GM21381 (cell line): ENCODE measurements around the gene ITPKB.
"Not testable (repeated sequence)": the region's sequence is repeated elsewhere in the genome, so short reads cannot be mapped to it uniquely, and the experiment has no call there.

ENCODE experiments used
- ATAC-seq: cut with Tn5 transposase; IDR thresholded peaks from one replicate; pipeline ENCODE4 v1.9.1; 2021; ENCODE audit warnings: mild to moderate bottlenecking, moderate library complexity; ENCODE audit not compliant: unreplicated experiment

ITPKB gene

GRCh38 chr1:226642421-226642820, 96.7 kb downstream of the ITPKB start:
- no peak for ATAC-seq

DNA sequence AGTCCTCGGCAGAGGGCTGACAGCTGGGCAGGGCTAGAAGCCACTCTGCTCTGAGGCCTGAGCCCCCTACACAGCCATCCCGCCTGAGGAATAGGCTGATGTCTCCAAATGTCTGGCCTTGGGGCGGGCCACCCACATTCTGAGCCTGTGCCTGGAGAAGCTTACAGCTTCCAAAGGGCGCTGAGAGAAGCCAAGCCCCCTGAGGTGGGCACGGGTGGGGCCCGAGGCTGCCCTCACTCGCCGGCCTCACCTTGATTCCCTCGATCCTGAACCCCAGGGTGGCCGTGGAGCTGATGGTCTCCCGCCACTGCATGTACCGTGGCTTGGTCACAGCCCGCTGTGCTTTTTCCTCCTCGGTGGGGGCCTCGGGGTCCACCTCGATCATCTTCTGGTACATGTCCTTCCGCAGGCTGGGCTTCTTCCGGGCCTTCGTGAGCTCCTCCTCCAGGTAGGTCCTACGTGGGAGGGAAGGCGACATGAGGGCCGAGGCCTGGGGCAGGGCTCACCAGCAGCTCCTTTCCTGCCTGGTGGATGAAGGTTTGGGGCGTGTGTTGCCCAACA, 97.3 kb downstream of the ITPKB start:
- no peak for ATAC-seq

- no peak for ATAC-seq
These were observed 98.6 kb downstream of the ITPKB start for GRCh38 chr1:226640321-226641136.

GRCh38 chr1:226639631-226640061, 99.4 kb downstream of the ITPKB start:
- no peak for ATAC-seq

GRCh38 chr1:226639206-226639605, 99.9 kb downstream of the ITPKB start:
- ATAC-seq = not testable (repeated sequence)

- no peak for ATAC-seq
These were observed 100.5 kb downstream of the ITPKB start for GRCh38 chr1:226638608-226639007.

DNA sequence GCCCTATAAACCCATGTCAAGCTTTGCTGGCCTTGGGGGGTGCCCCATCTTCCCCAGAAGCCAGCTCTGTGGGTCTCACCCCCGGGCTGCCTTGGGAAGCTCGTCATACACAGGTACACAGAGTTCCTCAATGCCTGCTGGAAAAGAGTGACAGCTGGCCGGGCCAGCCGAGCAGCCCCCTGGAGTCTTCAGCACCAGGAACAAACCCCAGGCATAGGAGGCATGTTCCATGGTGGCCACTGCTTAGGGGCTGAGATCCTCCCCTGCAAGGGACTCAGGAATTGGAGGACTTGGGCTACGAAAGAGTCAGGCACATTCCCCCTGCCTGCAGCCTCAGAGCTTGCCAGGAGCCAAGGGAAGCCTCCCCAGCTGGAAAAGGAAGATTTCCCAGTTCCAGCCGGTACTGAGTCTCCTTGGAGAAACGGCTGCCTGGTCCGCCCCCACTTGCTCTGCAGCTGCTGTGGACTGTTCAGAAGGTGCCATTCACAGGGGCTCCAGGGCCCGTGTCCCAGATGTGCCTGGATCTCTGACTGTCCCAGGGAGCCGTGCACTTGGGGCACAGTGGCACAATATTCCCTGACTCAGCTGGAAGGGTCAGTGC, 101.0 kb downstream of the ITPKB start:
- no peak for ATAC-seq

DNA sequence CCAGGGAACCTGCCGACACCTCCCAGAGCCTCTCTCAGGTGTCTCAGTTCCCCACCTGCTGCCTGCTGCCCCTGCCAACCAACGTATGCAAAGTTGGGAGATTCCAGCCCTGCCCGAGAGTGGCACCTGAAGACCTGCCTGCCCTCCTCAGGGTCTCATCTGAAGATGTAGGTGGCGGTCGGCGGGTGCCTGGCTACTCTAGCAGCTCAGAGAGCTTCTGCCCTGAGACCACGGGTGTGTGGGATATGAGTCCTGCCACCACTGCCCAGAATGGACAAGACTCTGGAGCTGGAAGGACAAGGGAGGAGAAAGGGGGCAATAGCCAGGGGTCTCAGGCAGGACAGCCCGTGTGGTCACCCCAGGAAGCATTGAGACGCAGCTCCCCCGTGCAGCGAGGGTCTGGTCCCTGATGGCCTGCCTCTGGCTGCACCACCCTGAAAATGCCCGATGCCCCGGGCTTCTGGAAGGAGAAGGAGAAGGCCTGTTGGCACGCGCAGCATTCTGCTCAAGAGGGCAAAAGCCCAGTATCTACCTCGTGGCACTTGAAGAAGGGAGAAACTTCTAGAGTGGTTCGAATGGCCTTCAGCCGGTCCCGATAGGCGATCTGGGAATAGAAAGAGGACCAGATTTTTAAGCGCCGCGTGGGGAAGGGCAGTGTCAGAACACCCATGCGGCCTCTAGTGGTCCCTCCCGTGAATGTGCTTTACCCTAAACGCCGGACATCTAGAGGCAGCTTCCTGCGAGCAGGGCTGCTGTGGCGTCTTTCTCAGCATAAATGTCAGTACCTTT, 101.7 kb downstream of the ITPKB start:
- no peak for ATAC-seq

GRCh38 chr1:226636847-226637096, 102.3 kb downstream of the ITPKB start:
- ATAC-seq = no peak

DNA sequence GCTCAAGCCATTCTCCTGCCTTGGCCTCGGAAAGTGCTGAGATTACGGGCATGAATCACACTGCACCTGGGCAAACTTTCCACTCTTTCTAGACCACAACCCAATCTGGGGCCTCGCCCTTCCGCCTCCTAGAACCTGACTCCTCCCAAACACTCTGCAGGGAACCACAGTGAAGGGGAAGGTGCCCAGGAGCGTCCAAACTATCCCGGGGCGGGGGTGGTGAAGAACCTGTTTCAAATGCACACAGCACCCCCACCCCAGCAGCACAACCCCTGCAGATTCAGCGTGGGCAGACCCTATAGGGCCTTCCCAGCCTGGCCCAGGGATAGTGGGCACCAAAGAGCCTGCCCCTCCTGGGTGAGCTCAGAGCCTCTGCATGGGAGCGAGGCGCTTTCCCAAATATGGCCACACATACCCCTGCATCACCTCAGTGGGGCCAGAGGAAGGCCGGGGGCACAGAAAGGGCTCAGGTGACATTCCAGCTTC, 103.6 kb downstream of the ITPKB start:
- no peak for ATAC-seq

- no peak for ATAC-seq
These were observed 104.4 kb downstream of the ITPKB start for GRCh38 chr1:226634611-226635246.

GRCh38 chr1:226634166-226634588, 104.9 kb downstream of the ITPKB start:
- peak; percentile 79 for ATAC-seq

GRCh38 chr1:226633541-226634165, 105.4 kb downstream of the ITPKB start:
- ATAC-seq = no peak

DNA sequence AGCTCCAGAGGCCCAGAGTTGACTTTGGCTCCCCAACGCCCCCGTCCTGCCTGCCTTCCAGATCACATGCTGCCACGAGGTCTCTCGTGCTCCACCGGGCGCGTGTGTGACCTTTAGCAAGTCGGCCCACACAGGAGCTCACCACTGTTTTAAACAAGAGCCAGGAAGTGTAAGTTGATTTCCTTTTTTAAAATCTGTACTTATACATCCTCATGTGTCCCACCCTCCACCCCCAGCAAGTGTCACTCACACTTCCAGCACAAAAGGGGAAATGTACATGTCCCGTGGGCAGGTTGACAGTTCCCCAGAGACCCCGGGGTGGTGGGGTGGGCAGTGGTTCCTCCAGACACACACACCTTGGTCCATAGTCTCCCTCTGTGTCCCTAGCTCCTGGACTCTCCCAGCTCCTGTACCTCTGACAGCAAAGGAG, 106.1 kb downstream of the ITPKB start:
- ATAC-seq = no peak

- no peak for ATAC-seq
These were observed 106.8 kb downstream of the ITPKB start for GRCh38 chr1:226632169-226632879.

DNA sequence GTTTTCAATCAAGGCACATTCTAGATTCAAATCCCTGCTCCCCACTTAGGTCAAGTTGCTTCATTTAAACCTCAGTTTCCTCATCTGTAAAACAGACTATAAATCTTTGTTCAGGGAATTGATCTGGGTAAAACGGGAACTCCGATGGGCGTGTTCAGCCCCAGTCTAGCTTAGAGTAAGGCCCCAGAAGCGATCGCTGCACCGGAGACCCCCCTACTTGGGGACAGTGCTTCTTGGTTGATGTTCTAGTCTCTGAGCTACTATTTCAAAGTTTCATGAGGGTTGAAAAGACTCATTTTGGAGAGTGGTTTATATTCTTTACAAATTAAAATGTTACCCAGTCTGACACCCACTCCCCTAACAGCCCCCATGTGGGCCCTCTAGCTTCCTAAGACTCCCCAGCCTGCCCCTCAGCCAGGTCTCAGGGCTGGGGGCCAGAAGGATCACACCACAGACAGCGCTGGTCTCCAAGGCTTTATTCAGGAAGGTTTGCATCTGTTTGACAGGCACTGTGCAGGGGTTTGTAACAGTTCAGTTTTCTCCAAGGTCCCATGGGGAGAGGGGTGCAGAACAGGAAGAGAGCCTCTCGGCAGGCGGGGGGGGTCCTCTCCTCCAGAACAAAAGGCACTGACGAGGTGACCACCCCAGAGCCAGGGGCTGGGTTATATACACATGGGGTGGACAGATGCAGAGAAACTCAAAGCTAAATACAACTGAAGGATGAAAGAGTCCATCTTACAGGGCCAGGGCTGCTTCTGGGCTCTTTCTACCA, 107.7 kb downstream of the ITPKB start:
- no peak for ATAC-seq

DNA sequence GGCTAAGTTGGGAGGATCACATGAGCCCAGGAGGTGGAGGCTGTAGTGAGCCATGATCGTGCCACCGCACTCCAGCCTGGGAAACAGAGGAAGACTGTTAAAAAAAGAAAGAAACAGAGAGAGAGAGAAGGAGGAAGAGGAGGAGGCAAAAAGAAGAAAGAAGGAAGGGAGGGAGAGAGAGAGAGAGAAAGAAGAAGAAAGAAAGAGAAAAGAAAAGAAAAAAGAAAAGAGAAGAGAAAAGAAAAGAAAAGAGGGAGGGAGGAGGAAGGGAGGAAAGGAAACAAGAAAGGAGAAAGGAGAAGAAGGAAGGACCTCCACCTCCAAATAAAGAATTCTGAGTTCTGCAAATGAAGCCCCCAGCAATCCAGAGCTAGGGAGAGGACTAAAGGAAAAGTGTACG, 108.5 kb downstream of the ITPKB start:
- ATAC-seq = no peak

- no peak for ATAC-seq
These were observed 109.1 kb downstream of the ITPKB start for GRCh38 chr1:226629896-226630550.
